HG03139 (cell line): ENCODE measurements around the gene SYT7.
"Not testable (repeated sequence)": the region's sequence is repeated elsewhere in the genome, so short reads cannot be mapped to it uniquely, and the experiment has no call there.

Experiments used
- ATAC-seq: cut with Tn5 transposase; IDR thresholded peaks from one replicate; pipeline ENCODE4 v1.9.1; 2021; ENCODE audit not compliant: unreplicated experiment

The SYT7 gene

GRCh38 chr11:61481806-61482205, 99.1 kb downstream of the SYT7 start:
- no peak for ATAC-seq

DNA sequence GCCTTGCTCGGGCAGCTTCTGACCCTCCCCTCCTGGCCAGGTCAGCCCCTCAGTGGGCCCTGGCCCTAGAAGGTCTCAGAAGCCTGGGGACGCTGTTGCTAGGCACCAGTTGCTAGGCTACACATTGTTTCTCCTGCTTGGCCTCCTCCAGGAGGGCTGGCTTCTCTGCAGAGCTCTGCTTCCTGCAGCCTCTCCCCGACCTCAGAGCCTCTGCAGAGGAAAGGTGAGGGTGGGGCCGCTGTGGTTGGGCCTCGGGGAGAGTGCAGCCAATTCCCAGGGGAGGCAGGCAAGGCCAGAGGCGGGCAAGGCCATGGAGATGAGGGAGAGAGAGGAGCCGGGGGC, 99.9 kb downstream of the SYT7 start:
- no peak for ATAC-seq

DNA sequence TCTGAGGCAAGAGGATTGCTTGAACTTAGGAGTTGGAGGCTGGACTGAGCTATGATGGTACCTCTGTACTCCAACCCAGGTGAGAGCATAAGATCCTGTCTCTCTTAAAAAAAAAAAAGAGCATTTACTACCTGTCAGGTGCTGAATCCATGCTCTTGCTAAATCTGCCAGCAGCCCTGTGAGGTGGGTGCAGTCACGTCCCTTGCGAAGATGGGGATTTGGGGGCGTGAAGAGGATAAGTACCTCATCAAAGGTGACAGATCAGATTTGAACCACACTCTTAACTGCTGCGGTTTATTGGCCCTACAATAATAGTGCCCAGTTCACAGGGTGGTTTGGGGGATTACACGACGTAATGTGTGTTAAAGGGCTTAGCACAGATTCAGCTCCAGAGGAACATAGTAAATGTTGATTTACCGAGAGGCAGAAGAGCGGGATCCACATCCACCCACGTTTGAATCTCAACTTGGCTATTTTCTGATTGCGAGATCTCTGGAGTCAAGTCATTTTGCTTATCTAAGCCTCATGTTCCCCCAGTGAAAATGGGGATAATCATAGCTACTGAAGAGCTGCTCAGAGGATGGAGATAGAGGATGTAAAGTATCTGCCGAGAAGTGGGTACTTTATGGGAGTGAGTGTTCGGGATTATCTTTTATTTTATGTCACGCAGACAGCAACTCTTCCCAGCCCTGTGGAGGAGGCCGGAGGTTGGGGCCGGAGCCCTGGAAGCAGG, 100.4 kb downstream of the SYT7 start:
- ATAC-seq: no peak

GRCh38 chr11:61479360-61480058, 101.4 kb downstream of the SYT7 start:
- not testable (repeated sequence) for ATAC-seq

- ATAC-seq: no peak
These were observed 103.1 kb downstream of the SYT7 start for GRCh38 chr11:61477727-61478148.

DNA sequence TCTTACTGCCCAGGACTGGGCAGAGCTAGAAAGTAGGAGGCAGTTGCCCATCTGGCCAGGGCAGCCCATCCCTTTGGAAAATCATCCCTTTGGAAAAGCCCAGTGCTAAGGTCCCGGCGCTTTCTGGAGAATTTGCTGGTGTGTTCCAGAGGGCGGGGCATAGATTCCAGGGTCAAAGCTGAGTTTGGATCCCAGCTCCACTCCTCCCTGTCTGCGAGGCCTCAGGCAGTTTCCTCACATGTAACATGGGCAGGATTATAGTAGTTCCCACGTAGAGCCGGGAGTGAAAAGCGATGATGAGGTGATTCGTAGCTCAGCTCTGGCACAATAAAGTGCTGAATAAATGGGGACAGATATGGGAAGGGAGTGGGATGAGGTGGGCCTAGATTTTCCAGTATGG, 103.8 kb downstream of the SYT7 start:
- ATAC-seq: no peak

DNA sequence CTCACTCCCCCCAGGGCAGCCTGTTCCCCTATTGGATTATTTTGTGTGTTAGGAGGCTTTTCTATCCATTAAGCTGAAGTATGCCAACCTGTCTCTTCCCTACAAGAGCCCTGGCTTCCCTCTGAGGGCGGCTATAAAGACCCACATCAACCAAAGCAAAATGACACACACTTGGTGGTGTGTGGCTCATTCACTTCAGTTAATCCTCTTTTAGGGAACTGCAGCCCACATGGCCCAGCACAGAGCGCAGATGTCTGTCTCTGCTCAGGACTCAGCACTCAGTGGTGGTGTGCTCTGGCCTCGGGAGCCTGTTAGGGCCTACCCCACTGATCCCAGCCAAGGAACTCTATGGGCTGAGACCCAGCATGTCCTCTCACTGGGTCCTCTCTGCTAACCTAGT, 104.5 kb downstream of the SYT7 start:
- no peak for ATAC-seq

GRCh38 chr11:61475433-61475832, 105.4 kb downstream of the SYT7 start:
- ATAC-seq: no peak

GRCh38 chr11:61474013-61474643, 106.7 kb downstream of the SYT7 start:
- ATAC-seq: no peak

GRCh38 chr11:61473370-61474012, 107.4 kb downstream of the SYT7 start:
- no peak for ATAC-seq

DNA sequence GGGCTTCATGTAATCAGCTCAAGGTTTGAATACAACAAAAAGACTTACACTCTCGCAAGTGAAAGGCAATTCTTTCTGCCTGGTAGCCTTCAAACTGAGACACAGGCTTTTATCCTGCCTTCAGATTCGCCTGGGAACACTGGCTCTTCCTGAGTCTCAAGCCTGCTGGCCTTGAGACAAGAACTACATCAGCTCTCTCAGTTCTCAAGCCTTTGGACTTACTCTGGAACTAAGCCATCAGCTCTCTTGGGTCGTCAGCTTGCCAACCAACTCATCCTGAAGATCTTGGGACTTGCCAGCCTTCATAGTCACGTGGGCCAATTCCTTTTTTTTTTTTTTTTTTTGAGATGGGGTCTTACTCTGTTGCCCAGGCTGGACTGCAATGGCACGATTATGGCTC, 108.0 kb downstream of the SYT7 start:
- ATAC-seq: no peak

- no peak for ATAC-seq
These were observed 108.6 kb downstream of the SYT7 start for GRCh38 chr11:61472282-61472681.

DNA sequence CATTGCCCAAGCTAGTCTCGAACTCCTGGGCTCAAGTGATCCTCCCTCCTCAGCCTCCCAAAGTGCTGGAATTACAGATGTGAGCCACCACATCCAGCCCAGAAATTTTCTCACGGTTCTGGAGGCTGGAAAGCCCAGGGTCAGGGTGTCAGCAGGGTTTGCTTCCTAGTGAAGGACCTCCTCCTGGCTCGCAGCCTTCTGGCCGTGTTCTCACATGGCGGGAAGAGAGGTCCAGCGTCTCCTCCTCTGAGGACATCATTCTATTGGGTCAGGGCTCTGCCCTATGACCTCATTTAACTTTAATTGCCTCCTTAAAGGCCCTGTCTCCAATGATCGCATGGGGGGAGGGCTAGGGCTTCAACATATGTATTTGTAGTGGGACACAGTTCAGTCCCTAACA, 112.9 kb downstream of the SYT7 start:
- ATAC-seq: no peak

- not testable (repeated sequence) for ATAC-seq
These were observed 113.3 kb downstream of the SYT7 start for GRCh38 chr11:61467602-61468001.
